HUES48 (cell line): ENCODE data around the gene ELAC2.

Experiments used
- H3K27ac ChIP-seq: one replicate; pipeline ENCODE4 v1.7.0; 2013; ENCODE audit warnings: low read depth, low read length, inconsistent platforms
- H3K27me3 ChIP-seq: 2 replicates; pipeline ENCODE4 v1.6.1; 2013; ENCODE audit warnings: mild to moderate bottlenecking, low read length; ENCODE audit not compliant: control insufficient read depth, insufficient read depth
- H3K36me3 ChIP-seq: 2 replicates; pipeline ENCODE4 v1.6.1; 2013; ENCODE audit warnings: low read length; ENCODE audit not compliant: control insufficient read depth, insufficient read depth
- H3K4me1 ChIP-seq: 2 replicates; pipeline ENCODE4 v1.6.1; 2013; ENCODE audit warnings: mild to moderate bottlenecking, low read length; ENCODE audit not compliant: control insufficient read depth, insufficient read depth
- H3K4me3 ChIP-seq: 2 replicates; pipeline ENCODE4 v1.5.1; 2013; ENCODE audit warnings: mild to moderate bottlenecking, low read depth, low read length
- H3K9ac ChIP-seq: 2 replicates; pipeline ENCODE4 v1.6.1; 2013; ENCODE audit warnings: mild to moderate bottlenecking, low read depth, low read length, moderate library complexity
- H3K9me3 ChIP-seq: 2 replicates; pipeline ENCODE4 v1.6.1; 2013; ENCODE audit warnings: low read length; ENCODE audit not compliant: control insufficient read depth, insufficient read depth

ELAC2 gene

DNA sequence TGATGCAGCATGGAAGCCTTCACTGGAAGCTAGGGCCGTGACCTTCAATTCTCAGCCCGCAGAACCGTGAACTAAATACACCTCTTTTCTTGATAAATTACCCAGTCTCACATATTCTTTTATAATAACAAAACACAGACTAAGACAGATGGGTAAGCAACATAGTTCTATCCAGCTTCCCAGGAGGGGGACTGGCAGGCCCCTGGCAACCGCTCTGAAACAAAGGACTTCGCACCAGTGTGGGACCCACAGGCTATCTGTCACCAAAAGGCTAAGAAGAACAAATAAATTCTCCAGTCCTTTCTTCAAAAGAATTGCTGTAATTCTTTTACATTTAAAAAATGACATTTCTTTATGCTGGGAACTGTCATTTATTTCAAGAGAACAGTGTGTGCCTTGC lies 19.0 kb downstream of the ELAC2 start:
- H3K27me3 ChIP-seq: no peaks in the 10 kb centered on the region
- H3K9ac ChIP-seq: no peak overlapping the region
- no peak overlapping the region for H3K4me3 ChIP-seq
- H3K9me3 ChIP-seq: no peaks in the 10 kb centered on the region
- no peak overlapping the region for H3K27ac ChIP-seq
- H3K36me3 ChIP-seq: peaks cover 97% of the 10 kb centered on the region
- H3K4me1 ChIP-seq: no peaks in the 10 kb centered on the region

DNA sequence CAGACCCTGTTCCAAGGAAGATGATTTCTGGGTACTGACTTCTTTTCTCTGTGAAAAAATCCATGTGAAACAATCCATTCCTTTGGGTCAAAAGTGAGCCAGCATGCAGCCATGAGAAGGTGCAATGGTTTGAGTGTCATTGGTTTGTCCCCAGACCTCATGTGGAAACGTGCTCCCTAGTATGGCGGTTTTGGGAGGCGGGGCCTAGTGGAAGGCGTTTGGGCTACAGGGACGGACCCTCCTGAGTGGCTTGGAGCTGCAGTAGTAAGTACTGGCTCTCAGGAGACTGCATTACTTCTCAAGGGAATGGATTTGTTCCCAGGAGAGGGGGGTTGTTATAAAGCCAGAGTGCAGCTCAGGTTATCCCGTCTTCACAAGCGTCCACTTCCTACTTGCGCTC lies 19.4 kb downstream of the ELAC2 start:
- peaks cover 97% of the 10 kb centered on the region for H3K36me3 ChIP-seq
- H3K27me3 ChIP-seq: no peaks in the 10 kb centered on the region
- no peak overlapping the region for H3K27ac ChIP-seq
- no peaks in the 10 kb centered on the region for H3K9me3 ChIP-seq
- H3K4me3 ChIP-seq: no peak overlapping the region
- H3K4me1 ChIP-seq: no peaks in the 10 kb centered on the region
- no peak overlapping the region for H3K9ac ChIP-seq

DNA sequence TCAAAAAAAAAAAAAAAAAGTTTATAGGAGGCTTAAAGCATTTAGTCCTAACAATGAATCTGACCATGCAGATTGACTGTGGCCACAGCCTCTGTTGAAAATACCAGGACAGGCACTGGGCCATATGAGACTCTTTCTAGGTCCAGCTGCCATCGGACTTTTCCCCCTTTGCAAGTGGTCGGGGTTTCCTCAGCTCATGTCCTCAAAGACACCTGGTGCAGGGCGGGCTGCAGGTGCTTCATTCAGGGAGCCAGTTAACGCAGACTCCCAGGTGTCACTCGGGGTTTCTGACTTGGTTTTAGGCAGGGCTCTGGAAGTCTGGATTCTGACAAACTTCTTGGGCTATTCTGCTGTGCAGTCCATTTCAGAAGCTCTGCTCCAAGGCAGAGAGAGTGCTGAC lies 20.9 kb downstream of the ELAC2 start:
- no peak overlapping the region for H3K9ac ChIP-seq
- no peaks in the 10 kb centered on the region for H3K27me3 ChIP-seq
- H3K9me3 ChIP-seq: no peaks in the 10 kb centered on the region
- no peak overlapping the region for H3K27ac ChIP-seq
- H3K4me3 ChIP-seq: no peak overlapping the region
- H3K36me3 ChIP-seq: peaks cover 97% of the 10 kb centered on the region
- H3K4me1 ChIP-seq: no peaks in the 10 kb centered on the region

DNA sequence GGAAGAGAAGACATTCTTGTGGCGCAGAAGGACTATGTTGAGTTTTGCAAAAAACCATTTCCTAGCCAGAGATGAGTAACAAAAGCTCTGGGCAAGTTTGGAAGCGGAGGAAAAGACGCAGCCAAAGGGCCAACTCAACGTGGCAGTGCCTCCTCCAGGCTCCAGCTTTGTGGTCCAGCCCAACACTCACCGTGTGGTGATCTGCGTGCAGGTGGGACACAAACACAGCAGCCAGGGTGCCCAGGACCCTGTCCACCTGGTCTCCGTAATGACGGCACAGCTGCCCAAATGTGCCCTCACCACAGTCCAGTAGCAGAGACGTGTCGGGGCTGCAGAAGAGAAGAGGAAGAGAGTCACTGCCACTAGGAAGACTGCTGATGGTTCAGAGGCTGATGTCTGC lies 21.5 kb downstream of the ELAC2 start:
- Histone ChIP-seq H3K4me1 (no peaks in the 10 kb centered on the region), H3K27ac (no peak overlapping the region), H3K27me3 (no peaks in the 10 kb centered on the region), H3K9ac (no peak overlapping the region), H3K9me3 (no peaks in the 10 kb centered on the region), H3K4me3 (no peak overlapping the region), H3K36me3 (peaks cover 97% of the 10 kb centered on the region)

DNA sequence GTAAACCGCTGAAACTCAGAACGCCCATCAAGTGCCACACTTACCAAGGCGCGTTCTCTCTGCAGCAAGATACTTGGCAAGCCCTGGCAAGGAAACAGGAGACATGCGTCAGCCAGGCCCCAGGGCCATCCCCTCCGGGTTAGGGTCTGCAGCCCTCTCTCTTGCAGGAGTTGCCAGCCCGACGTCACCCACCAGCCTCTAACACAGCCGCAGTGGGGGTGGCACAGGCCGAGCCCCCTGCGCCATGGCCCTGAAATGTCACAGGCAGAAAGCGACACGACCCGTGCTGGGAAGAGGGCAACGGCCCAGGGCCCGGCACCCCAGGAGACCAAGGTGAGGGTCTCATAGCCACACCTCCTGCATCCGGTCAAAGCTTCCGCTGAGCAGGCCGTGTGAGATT lies 21.9 kb downstream of the ELAC2 start:
- Histone ChIP-seq H3K27me3 (no peaks in the 10 kb centered on the region), H3K4me3 (no peak overlapping the region), H3K9me3 (no peaks in the 10 kb centered on the region), H3K36me3 (peaks cover 99% of the 10 kb centered on the region), H3K4me1 (no peaks in the 10 kb centered on the region), H3K27ac (no peak overlapping the region), H3K9ac (no peak overlapping the region)

DNA sequence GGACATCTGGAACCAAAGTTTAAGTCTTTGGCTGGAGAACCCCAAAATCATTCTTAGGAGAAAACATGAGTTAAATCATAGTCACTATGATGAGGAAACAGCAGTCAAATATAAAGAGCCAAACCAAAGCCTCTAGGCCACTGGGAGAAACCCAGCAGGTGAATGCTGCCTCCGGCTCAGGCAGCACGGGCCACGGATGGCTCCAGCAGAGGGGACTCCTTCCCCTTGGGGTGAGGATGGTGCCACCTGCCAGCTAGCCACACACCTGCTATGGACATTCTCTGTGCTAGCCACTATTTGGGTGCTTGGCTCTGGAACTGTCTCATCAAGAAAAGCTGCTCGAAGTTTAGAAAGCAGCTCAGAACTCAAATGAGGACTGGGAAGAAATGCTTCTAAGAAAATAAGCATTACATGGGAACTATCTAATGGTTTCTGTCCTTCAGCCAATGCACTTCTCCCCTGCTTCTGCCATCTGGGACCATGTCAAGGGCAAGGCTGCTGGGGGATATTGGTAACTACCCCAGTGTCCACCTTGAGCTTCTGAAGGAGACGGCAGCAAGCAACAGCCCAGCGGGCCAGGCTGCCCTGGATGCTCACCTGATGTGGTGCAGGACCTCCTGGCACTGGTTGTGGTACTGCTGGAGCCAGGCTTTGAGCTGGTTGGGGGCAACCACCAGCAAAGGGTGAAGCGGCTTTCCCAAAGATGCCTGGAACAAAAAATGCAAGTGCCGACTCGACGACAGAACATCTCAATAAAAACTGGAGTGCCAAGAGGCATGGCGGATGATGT lies 22.5 kb downstream of the ELAC2 start:
- H3K27me3 ChIP-seq: no peaks in the 10 kb centered on the region
- H3K27ac ChIP-seq: no peak overlapping the region
- H3K36me3 ChIP-seq: peaks cover 99% of the 10 kb centered on the region
- H3K9me3 ChIP-seq: no peaks in the 10 kb centered on the region
- H3K4me1 ChIP-seq: no peaks in the 10 kb centered on the region
- H3K4me3 ChIP-seq: no peak overlapping the region
- H3K9ac ChIP-seq: no peak overlapping the region

DNA sequence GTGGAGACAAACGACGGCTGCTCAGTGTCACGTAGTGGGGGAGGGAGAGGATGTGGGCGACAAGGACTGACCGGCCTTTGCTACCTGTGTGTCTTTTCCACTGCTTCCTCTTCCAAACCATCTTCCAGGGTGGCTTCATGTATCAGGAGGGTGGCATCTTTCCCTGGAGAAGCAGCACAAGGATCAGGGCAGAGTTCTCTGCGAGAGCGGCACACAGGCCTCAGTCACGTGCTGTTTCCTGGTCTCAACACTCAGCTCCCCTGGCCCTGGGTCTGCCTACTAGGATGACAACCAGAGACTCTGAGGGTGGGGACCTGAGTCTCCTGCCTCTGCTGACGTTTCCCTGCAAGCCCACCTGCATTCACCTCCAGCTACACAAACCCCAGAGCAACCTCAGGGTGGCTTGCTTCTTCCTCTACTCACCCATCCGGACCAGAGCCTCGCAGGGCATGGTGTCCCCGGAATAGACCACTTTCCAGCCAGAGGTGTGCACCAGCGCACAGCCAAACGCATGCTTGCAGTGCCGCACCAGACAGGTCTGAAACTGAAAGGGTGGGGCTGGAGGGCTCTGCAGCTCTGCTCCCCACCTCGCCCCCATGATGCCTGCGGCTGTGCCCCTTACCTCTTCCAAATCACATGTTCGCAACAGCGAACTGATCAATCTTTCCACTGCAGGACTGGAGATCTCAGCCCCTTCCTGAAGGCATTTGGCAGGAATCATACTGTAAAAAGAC lies 23.3 kb downstream of the ELAC2 start:
- no peak overlapping the region for H3K9ac ChIP-seq
- H3K36me3 ChIP-seq: peaks cover 100% of the 10 kb centered on the region
- H3K27me3 ChIP-seq: no peaks in the 10 kb centered on the region
- H3K27ac ChIP-seq: no peak overlapping the region
- no peaks in the 10 kb centered on the region for H3K9me3 ChIP-seq
- no peaks in the 10 kb centered on the region for H3K4me1 ChIP-seq
- no peak overlapping the region for H3K4me3 ChIP-seq

DNA sequence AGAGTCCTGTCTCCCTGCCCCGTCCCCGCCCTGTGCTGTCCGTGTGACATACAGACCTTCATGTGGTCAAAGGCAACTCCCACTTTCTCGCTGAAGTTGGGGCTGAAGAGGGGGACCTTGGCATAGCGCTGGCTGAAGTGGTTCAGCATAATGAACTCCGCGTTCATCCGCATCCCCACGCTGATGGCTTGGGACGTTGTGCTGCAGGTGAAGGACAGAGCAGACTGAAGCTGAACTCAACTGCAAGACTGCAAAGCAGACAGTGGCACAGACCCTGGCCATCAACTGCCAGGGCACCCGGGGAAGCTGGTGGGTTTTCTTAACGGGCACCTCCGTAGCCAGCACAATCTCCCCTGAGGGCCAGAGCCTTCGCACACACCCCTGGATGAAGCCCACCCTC lies 24.2 kb downstream of the ELAC2 start:
- H3K27ac ChIP-seq: no peak overlapping the region
- no peak overlapping the region for H3K4me3 ChIP-seq
- H3K27me3 ChIP-seq: no peaks in the 10 kb centered on the region
- H3K4me1 ChIP-seq: no peaks in the 10 kb centered on the region
- H3K9me3 ChIP-seq: no peaks in the 10 kb centered on the region
- peaks cover 93% of the 10 kb centered on the region for H3K36me3 ChIP-seq
- no peak overlapping the region for H3K9ac ChIP-seq

DNA sequence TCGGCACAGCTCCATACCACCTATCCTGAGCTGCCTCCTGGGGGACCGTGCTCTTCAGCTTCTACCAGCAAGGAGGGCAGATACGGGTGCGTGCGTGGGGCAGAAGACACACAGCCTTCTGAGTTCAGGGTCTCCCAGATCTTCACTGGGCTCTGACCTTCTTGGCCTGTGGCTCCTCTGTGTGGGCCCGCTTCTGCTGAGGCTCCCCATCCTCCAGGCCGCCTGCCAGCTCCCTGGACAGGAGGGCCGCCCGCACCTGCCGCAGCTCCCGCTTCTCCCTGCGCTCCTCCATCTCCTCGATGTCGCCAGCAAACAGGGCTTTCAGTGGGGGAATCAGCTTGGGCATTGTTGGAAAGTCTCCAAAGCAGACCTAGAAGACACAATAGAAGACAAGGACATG lies 25.2 kb downstream of the ELAC2 start:
- H3K27me3 ChIP-seq: no peaks in the 10 kb centered on the region
- H3K9ac ChIP-seq: no peak overlapping the region
- H3K4me3 ChIP-seq: no peak overlapping the region
- H3K9me3 ChIP-seq: no peaks in the 10 kb centered on the region
- H3K36me3 ChIP-seq: peaks cover 83% of the 10 kb centered on the region
- H3K4me1 ChIP-seq: peaks cover 2% of the 10 kb centered on the region
- H3K27ac ChIP-seq: no peak overlapping the region

DNA sequence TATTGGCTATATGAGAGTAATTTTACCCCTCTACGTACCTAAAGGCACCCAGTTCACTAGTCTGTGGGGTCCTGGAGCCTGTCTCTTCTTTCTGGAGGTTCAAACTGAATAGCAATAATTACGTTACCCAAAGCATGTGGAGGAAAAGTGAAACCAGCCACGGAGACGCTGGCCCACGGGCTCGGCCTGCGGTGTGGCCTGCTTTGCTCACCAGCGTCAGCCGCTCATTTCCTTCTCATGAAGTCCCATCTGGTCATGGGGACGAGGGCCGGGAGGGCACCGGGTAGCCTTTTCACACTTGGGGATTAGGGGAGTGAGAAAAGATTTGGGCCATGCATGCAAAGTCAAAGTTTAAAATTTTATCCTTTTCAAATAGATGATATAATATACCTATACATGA lies 26.9 kb downstream of the ELAC2 start:
- Histone ChIP-seq H3K4me1 (peaks cover 13% of the 10 kb centered on the region), H3K27me3 (no peaks in the 10 kb centered on the region), H3K36me3 (peaks cover 66% of the 10 kb centered on the region), H3K27ac (no peak overlapping the region), H3K9ac (no peak overlapping the region), H3K4me3 (no peak overlapping the region), H3K9me3 (no peaks in the 10 kb centered on the region)

DNA sequence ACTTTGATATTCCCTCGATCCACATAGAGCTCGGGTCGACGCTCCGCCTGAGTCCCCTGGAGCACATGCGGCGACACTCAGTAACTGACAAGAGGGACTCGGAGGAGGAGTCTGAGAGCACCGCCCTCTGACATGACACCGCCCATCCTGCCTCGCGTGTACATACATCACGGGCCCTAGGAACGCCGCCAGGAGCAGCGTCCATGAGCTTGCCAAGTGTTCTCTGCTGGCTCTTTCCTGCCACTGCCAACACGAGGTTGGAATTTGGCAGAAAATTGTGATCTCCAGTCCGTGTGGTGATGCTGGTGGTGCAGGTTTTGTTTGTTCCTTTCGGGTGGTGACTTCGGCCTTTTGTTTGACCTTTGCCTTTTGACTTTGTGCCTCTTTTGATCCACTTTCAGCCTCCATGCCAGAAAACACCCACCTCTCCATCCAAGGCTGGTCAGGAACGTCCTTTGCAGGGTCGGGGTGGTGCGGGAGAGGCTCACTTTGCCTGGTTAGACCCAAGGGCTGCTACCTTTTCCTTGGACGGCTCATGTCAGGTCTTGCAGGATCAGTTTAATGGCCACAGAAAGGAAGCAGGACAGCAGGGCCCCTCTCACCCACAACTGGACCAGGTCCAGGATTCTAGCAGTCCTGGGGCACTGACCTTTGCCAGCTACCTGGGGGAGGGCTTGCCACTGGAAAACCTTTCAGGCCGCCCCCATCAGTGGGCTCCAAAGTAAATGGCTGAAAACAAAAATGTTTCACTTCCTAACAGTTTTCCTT lies 27.6 kb downstream of the ELAC2 start:
- no peaks in the 10 kb centered on the region for H3K27me3 ChIP-seq
- H3K36me3 ChIP-seq: peaks cover 59% of the 10 kb centered on the region
- peaks cover 13% of the 10 kb centered on the region for H3K4me1 ChIP-seq
- no peaks in the 10 kb centered on the region for H3K9me3 ChIP-seq
- no peak overlapping the region for H3K4me3 ChIP-seq
- no peak overlapping the region for H3K27ac ChIP-seq
- no peak overlapping the region for H3K9ac ChIP-seq
